DND-41 (cell line): Measurements from ENCODE around the gene GGA2.

Source experiments
- EZH2 ChIP-seq: IDR thresholded peaks from 3 replicates; pipeline ENCODE4 v1.6.1; 2012; ENCODE audit warnings: borderline replicate concordance, low read depth, mild to moderate bottlenecking, moderate library complexity, low read length, inconsistent platforms; ENCODE audit not compliant: severe bottlenecking
- TF ChIP-seq, protein P1 (sequence below): IDR thresholded peaks from 2 replicates; pipeline ENCODE4 v1.5.1; 2012; ENCODE audit warnings: borderline replicate concordance, low read length, moderate library complexity, mild to moderate bottlenecking; ENCODE audit not compliant: poor library complexity, severe bottlenecking; ENCODE audit errors: extremely low read depth

DNA sequence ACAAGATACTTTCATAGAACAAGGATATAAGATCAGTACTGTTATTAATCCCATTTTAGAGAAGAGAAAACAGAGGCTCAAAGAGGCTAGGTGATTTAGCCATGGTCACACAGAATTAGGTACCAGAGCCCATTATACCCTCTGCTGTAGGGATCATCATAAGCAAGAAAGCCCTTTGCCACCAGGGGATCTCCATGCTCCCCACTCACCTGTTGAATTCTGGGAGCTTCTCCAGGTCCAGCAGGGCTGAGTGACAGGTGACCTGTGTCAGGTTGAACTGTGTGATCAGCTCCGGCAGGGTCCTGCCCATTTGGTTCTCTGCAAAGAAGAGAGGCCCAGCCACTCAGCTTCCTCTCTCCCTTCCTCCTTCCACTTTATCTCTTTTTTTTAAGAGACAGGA is 22.2 kb upstream of the GGA2 start:
- no peak for TF ChIP-seq EZH2
- TF ChIP-seq, protein P1, sequence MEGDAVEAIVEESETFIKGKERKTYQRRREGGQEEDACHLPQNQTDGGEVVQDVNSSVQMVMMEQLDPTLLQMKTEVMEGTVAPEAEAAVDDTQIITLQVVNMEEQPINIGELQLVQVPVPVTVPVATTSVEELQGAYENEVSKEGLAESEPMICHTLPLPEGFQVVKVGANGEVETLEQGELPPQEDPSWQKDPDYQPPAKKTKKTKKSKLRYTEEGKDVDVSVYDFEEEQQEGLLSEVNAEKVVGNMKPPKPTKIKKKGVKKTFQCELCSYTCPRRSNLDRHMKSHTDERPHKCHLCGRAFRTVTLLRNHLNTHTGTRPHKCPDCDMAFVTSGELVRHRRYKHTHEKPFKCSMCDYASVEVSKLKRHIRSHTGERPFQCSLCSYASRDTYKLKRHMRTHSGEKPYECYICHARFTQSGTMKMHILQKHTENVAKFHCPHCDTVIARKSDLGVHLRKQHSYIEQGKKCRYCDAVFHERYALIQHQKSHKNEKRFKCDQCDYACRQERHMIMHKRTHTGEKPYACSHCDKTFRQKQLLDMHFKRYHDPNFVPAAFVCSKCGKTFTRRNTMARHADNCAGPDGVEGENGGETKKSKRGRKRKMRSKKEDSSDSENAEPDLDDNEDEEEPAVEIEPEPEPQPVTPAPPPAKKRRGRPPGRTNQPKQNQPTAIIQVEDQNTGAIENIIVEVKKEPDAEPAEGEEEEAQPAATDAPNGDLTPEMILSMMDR: no peak
